Lower leg skin (tissue), 4 donors: ENCODE data around the gene ZNF385B. TPM values are rescaled to one million over a fixed set of nuclear protein-coding genes. Genes with fewer than 3 reads are reported as not detected.

ENCODE experiments used
- DNase-seq, 2 donors: peaks; one replicate each; pipeline ENCODE4 v3.0.0-alpha.2; 2019; ENCODE audit warnings: low spot score in 2 of 2
- H3K4me3 ChIP-seq: fragments of 200-600 bp; sonication (generic); 2 replicates; pipeline ENCODE4 v1.5.1; 2017; ENCODE audit warnings: mild to moderate bottlenecking, low read depth; ENCODE audit not compliant: poor library complexity, severe bottlenecking
- POLR2A ChIP-seq, 2 donors: fragments of 450-650 bp; IDR thresholded peaks; one replicate each; pipeline ENCODE4 v1.6.1; 2016 to 2017; ENCODE audit warnings: antibody characterized with exemption in 2 of 2, mild to moderate bottlenecking in 1 of 2, moderate library complexity in 1 of 2
- WGBS, 2 donors: methylation state at CpG; one replicate each; pipeline ENCODE4 v1.1.5; 2018; 5-methylcytosine and 5-hydroxymethylcytosine counted together
- intact Hi-C: fragments of 100-400 bp; cut with DNase I; formaldehyde crosslinking; loops from one replicate; pipeline ENCODE4 v1.15.0; 2023; ENCODE audit warnings: low total_unique reads
- total RNA-seq, 4 donors: library from RNA; depleted of rRNA; stranded (reverse); fragments of >200 nt; gene quantifications; one replicate each; pipeline ENCODE4 v1.1.0, GENCODE V29; 2016
- TF ChIP-seq, protein P1 (sequence below), 3 donors: fragments of 450-650 bp; IDR thresholded peaks; one replicate each; pipeline ENCODE4 v1.5.1; 2016; ENCODE audit warnings: antibody characterized with exemption in 3 of 3, mild to moderate bottlenecking in 3 of 3, moderate library complexity in 2 of 3

The ZNF385B gene
- total RNA-seq, 4 donors from 2014 or later: 0.97 to 1.4 TPM; not detected in 2

DNA sequence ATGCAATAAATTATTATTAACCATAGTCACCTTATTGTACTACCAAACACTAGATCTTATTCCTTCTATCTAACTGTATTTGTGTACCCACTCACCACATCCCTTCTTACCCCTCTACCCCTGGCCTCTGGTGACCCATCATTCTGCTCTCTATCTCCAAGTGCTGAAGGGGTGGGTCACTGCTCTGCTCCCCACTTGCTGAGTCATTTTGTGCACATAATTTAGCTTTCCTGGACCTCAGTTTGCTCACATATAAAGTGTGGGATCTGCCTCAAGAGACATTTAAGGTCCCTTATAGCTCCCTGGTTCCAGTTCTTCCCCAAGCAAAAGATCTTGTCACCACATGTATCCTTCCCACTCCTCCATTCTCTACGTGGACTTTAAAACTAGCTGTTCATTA, 169.4 kb downstream of the ZNF385B start:
- WGBS, 2 donors: 47 to 53% methylated on average over 1 of the region's 1 CpG
- DNase-seq: no peak
- intact Hi-C loops: no loop called here
- no peak overlapping the region for H3K4me3 ChIP-seq
- TF ChIP-seq POLR2A (IDR thresholded peaks at IDR 0.05): no peak
- TF ChIP-seq, protein P1, sequence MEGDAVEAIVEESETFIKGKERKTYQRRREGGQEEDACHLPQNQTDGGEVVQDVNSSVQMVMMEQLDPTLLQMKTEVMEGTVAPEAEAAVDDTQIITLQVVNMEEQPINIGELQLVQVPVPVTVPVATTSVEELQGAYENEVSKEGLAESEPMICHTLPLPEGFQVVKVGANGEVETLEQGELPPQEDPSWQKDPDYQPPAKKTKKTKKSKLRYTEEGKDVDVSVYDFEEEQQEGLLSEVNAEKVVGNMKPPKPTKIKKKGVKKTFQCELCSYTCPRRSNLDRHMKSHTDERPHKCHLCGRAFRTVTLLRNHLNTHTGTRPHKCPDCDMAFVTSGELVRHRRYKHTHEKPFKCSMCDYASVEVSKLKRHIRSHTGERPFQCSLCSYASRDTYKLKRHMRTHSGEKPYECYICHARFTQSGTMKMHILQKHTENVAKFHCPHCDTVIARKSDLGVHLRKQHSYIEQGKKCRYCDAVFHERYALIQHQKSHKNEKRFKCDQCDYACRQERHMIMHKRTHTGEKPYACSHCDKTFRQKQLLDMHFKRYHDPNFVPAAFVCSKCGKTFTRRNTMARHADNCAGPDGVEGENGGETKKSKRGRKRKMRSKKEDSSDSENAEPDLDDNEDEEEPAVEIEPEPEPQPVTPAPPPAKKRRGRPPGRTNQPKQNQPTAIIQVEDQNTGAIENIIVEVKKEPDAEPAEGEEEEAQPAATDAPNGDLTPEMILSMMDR (IDR thresholded peaks at IDR 0.05): no peak

DNA sequence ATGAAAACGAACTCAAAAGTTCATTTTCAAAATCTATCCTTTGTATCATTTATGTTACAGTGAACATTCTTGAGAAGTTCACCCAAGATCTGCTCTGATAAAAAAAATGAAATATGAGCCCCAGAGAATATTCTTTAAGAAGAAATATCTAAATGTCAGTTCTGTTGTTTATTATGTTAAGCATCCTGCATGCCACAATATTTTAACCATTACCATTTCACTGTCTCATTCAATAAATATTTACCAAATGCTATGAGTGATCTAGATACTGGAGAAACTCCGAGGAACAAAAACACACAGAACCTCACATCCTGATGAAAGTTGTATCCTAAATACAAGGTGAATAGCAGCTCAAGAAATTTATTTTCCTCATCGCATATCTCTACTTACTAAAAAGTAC, 170.2 kb downstream of the ZNF385B start:
- no peak for TF ChIP-seq POLR2A (IDR thresholded peaks at IDR 0.05)
- TF ChIP-seq, protein P1 (IDR thresholded peaks at IDR 0.05): no peak
- 71 to 72% methylated on average over 3 of the region's 3 CpGs for WGBS, 2 donors
- DNase-seq: no peak
- no peak overlapping the region for H3K4me3 ChIP-seq
- intact Hi-C loops: no loop called here

DNA sequence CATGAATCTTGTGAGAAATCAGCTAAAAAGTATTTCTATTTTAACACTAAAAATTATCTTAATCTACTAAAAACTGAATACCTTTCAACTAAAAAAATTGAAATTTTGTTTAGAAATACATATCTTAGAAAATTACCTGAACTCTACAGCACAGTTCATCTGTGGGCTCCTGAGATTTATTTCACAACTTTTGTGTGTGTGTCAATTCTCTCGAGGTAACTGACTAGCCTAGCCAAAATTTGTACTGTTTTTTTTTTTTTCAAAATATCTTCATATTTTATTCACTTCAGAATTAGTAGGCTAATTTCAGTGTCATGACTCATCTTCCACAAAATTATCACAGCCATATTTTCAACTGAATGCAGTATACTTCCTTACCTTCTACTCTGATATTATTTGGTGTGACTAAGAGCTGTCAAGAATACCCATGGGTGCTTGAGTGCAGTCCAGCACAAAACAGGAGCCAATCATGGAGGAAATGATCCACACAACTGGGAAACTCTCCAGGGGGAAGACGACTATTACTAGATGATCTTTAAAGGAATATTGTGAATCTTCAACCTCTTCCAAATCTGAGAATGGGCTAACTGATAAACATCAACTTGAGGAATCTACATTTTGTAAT, 174.6 kb downstream of the ZNF385B start:
- no peak for DNase-seq
- WGBS, 2 donors: 27 to 42% methylated on average over 2 of the region's 2 CpGs
- TF ChIP-seq, protein P1 (IDR thresholded peaks at IDR 0.05): no peak
- no peak for TF ChIP-seq POLR2A (IDR thresholded peaks at IDR 0.05)

DNA sequence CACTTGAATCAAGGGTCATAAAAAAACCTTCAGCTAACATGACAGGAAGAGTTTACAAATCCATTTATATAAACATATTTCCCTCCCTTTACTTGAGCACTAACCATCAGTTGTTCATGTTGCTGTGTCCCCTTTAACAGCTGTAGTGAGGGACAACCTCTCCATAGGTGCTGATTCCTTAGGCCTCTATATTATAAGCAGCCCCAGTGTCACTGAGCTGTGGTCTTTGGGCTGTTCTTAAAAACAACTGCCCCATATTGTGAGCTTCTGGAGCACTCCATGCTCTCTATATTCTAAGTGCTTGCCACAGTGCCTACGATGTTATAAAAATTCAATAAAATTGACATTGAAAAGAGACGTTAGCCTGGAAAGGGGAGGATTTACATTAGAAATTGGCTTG, 175.3 kb downstream of the ZNF385B start:
- TF ChIP-seq, protein P1 (IDR thresholded peaks at IDR 0.05): no peak
- no peak for TF ChIP-seq POLR2A (IDR thresholded peaks at IDR 0.05)
- intact Hi-C loops: no loop called here

More for the DNA sequence above, 174.6 kb downstream of the ZNF385B start:
- no peak overlapping the region for H3K4me3 ChIP-seq
- intact Hi-C loops: no loop called here

DNA sequence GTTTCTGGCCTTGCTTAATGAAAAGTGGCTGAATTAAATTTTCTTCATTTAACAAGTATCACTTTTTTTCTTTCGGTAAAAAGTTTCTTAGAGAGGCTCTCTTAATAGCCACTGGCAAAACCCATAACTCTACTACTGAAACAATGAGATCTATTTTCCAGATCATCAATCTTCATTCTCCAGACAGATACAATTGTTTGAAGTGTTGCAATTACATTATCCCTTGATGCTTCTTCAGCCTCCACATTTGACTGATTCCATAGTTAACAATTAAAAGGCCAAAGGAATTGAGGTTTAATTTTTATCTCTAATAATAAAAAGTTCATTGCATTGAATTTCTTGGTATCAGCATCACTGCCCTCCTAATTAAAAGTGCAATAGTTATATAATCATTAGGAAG, 176.3 kb downstream of the ZNF385B start:
- no peak for TF ChIP-seq POLR2A (IDR thresholded peaks at IDR 0.05)
- TF ChIP-seq, protein P1 (IDR thresholded peaks at IDR 0.05): no peak
- intact Hi-C loops: no loop called here
- WGBS, 2 donors: 70 to 85% methylated on average over 1 of the region's 1 CpG
- H3K4me3 ChIP-seq: no peak overlapping the region
- DNase-seq: no peak

More for the DNA sequence above, 175.3 kb downstream of the ZNF385B start:
- whole genome bisulfite sequencing, 2 donors: 90 to 95% methylated on average over 2 of the region's 2 CpGs
- DNase-seq: no peak
- H3K4me3 ChIP-seq: no peak overlapping the region

DNA sequence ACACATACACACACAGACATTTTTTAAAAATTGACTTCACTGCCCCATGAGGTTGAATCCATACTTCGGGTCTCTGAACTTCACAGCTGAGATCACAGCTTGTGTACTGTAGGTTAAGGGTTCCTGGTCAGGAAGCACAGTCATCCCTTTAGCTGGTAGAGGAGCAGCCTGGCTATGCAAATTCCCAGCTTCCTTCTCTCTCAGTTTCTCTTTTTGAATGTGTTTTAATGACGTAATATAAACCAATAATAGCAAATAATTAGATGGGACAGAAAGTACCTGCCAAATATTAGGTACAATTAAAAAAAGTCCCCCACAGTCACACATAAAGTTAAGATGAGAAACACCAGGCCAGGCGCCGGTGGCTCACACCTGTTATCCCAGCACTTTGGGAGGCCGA, 178.7 kb downstream of the ZNF385B start:
- WGBS, 2 donors: 93 to 94% methylated on average over 5 of the region's 5 CpGs
- intact Hi-C loops: no loop called here
- H3K4me3 ChIP-seq: no peak overlapping the region
- TF ChIP-seq POLR2A (IDR thresholded peaks at IDR 0.05): no peak
- TF ChIP-seq, protein P1 (IDR thresholded peaks at IDR 0.05): no peak
- DNase-seq: no peak
